MV-4-11 (cell line): ENCODE results near the gene IDH3G.
A peak's percentile ranks its signal among the peaks of the same experiment; 100 is the strongest.
"Not testable (repeated sequence)": the region's sequence is repeated elsewhere in the genome, so short reads cannot be mapped to it uniquely, and the experiment has no call there.

Experiments used
- DNase-seq: peaks from one replicate; lab custom pipeline; 2025; lab: John Stamatoyannopoulos, UW

IDH3G gene

GRCh38 chrX:153794018-153794896 lies at the start of gene IDH3G, which contains the start of gene SSR4:
Gene IDH3G, minus strand, starts transcription at chrX:153794375. Its CDS starts 49 bp downstream, at chrX:153794326.
Gene SSR4, plus strand, starts transcription at chrX:153794668. Its CDS starts 20 bp downstream, at chrX:153794688.
- peak; percentile 93 for DNase-seq

- peak; percentile 3 for DNase-seq
Measured at GRCh38 chrX:153836921-153837320, 42.7 kb upstream of the IDH3G start.

- DNase-seq: no peak
Measured at GRCh38 chrX:153832728-153833127, 38.6 kb upstream of the IDH3G start.

- DNase-seq: peak; percentile 63
Measured at GRCh38 chrX:153831429-153832150, 37.4 kb upstream of the IDH3G start.

GRCh38 chrX:153830640-153831428 lies 36.7 kb upstream of the IDH3G start:
- no peak for DNase-seq

GRCh38 chrX:153829799-153830639 lies 35.8 kb upstream of the IDH3G start, which contains the start of gene PDZD4:
Gene PDZD4, minus strand, starts transcription at chrX:153830544. Its CDS starts 246 bp downstream, at chrX:153830298.
- no peak for DNase-seq

GRCh38 chrX:153829549-153829798 lies 35.3 kb upstream of the IDH3G start:
- no peak for DNase-seq

- DNase-seq: no peak
Measured at GRCh38 chrX:153828723-153829548, 34.8 kb upstream of the IDH3G start.

GRCh38 chrX:153828308-153828707 lies 34.1 kb upstream of the IDH3G start:
- DNase-seq: no peak

GRCh38 chrX:153827903-153828302 lies 33.7 kb upstream of the IDH3G start:
- DNase-seq: no peak

- DNase-seq: no peak
Measured at GRCh38 chrX:153827016-153827415, 32.8 kb upstream of the IDH3G start.

- no peak for DNase-seq
Measured at GRCh38 chrX:153825042-153825441, 30.9 kb upstream of the IDH3G start.

- DNase-seq: no peak
Measured at GRCh38 chrX:153824348-153824747, 30.2 kb upstream of the IDH3G start.

- no peak for DNase-seq
Measured at GRCh38 chrX:153821066-153821465, 26.9 kb upstream of the IDH3G start.

GRCh38 chrX:153820601-153821000 lies 26.4 kb upstream of the IDH3G start:
- no peak for DNase-seq

- DNase-seq: no peak
Measured at GRCh38 chrX:153819384-153820040, 25.3 kb upstream of the IDH3G start.

- peak; percentile 1 for DNase-seq
Measured at GRCh38 chrX:153818571-153819383, 24.6 kb upstream of the IDH3G start.

- DNase-seq: not testable (repeated sequence)
Measured at GRCh38 chrX:153818064-153818463, 23.9 kb upstream of the IDH3G start.
